Forelimb muscle (tissue), 1 donor: ENCODE measurements around the gene DPEP2. TPM values are rescaled to one million over a fixed set of nuclear protein-coding genes. Genes with fewer than 3 reads are reported as not detected.
"Not testable (repeated sequence)": the region's sequence is repeated elsewhere in the genome, so short reads cannot be mapped to it uniquely, and the experiment has no call there.

Source experiments
- DNase-seq: peaks from one replicate; pipeline ENCODE4 v3.0.0-alpha.2; 2013; ENCODE audit warnings: low read depth
- polyA plus RNA-seq: library from polyadenylated mRNA; unstranded; fragments of 120-200 nt; gene quantifications from one replicate; pipeline ENCODE4 v1.2.1, GENCODE V29; 2013; ENCODE audit not compliant: insufficient read length

Gene DPEP2
- polyA plus RNA-seq, 1 donor: 1.5 TPM

GRCh38 chr16:67953641-67954375 lies 45.5 kb downstream of the DPEP2 start:
- no peak for DNase-seq

DNA sequence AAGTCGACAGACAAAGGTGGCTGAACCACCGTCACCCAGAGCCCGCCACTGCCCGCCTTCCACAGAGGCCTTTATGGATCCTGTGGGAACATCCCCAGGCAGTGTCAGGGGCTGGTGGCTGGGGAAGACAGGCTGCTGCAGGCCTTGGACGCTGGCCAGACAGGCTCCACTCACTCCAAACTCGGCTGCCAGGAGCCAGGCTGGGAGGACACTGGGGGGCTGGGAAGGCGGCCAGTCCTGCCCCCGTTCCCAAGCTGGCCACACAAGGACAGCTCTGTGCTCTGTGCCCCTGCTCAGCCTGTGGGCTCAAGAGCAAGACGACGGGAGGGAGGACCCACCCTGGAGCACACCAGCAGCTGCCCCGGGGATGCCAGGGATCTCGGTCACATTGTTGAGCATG lies 47.8 kb downstream of the DPEP2 start:
- no peak for DNase-seq

DNA sequence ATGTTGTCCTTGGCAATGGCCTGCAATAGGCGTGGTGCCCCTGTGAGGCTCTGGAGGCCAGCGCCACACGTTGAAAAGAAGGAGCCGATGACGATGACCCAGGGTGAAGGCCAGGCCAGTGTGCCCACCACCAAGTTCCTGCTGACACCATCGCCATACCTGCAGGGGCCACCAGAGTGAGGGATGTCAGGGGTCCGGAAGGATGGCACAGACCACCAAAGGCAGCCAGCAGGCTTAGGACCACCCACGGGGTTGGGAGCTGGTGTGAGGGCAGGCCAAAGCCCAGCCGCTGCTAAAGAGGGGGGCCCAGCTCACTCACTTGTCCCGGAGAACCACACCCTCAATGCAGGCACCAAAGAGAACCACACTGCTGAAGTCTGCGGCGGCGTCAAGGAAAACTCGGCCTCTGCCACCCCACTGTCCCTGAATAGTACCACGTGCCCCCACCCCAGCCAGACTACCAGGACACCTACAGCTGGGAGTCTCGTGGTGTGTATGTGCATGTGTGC lies 48.9 kb downstream of the DPEP2 start:
- DNase-seq: no peak

- DNase-seq: no peak
Measured at GRCh38 chr16:67949645-67950044, 49.6 kb downstream of the DPEP2 start.

- DNase-seq: no peak
Measured at GRCh38 chr16:67948015-67948414, 51.3 kb downstream of the DPEP2 start.

GRCh38 chr16:67946966-67947558 lies 52.2 kb downstream of the DPEP2 start:
- no peak for DNase-seq

GRCh38 chr16:67946128-67946569 lies 53.1 kb downstream of the DPEP2 start:
- DNase-seq: no peak

GRCh38 chr16:67945392-67945933 lies 53.8 kb downstream of the DPEP2 start:
- DNase-seq: no peak

DNA sequence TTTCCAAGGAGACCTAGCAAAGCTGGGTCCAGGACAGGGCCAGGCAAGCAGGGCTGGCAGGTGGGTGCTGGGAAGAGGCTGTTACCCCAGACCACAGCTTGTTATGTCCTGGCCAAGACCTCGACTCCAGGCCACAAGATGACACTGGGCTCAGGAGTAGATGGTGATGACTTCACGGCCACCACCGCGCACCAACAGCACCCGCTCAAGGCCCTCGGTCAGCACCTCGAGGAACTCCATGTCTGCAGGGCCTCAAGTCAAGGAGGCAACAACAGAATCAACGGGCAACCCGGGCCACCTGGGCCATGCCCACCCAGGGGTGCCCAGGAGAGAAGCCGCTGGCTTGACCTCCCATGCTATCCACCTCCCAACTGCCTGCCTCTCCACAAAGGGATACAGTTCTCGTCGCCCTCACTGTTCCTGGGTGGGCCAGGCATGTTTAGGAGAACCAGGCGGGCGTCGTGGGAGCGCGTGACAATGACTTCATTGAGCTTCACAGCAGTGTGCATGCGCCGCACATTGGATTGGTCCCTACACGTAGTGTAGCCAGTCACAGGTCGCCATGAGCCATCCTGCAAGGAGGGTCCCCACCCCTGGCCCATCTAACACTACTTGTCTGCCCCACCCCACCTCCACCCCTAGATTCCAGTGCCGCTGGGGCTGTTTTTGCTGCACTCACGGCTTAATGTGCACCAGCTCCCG lies 54.4 kb downstream of the DPEP2 start:
- no peak for DNase-seq

- no peak for DNase-seq
Measured at GRCh38 chr16:67943619-67944504, 55.4 kb downstream of the DPEP2 start, which contains the start of gene LCAT. Gene LCAT (minus strand): TSS chr16:67944120. CDS start chr16:67944101, 19 bp downstream.

DNA sequence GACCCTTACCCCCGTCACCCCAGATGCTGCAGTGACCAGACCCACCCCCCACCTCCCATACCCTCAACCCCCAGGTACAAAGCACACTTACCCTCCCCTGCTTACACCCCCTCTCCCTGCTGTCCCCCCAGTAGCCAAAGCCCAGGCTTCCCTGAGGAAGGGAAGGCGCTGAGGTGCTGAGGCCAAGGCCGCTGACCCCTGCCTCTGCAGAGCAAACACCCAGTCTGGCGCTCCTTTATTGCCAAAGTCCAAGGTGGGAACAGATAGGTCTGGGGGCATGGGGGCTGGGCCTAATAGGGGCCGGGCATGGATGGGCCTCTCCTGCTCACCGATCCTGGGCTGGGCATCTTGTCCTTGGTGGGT lies 56.0 kb downstream of the DPEP2 start:
- no peak for DNase-seq

DNA sequence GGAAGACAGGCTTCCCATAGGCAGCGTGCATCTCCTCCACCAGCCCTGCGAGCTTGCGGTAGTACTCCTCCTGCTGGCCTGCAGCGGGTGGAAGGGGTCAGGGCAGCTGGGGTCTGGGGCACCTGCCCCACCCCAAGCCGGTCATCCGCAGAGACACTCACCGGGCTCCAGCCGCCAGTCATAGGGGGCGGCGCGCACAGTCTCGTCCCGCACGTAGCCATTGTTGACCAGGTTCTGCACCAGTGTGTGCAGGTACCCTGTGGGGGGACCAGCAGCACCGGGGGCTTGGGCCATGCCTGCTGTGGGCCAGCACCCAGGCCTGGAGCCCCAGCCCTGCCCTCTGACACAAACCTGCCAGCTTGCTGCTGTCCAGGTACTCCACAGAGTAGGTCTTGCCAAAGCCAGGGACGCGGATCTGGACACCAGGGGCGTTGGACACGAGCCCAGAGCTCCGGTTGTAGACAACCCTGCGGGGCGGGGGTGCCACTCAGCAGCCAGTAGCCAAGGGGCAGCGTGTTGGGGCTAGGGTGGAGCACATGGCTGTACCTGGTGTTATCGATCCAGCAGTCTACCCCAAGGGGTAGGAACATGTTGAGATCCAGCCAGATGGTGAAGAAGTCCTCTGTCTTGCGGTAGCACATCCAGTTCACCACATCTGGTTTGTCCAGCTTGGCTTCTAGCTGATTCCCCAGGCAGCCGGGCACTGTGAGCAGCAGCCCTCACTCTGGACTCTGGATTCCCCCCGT lies 56.6 kb downstream of the DPEP2 start:
- DNase-seq: no peak

DNA sequence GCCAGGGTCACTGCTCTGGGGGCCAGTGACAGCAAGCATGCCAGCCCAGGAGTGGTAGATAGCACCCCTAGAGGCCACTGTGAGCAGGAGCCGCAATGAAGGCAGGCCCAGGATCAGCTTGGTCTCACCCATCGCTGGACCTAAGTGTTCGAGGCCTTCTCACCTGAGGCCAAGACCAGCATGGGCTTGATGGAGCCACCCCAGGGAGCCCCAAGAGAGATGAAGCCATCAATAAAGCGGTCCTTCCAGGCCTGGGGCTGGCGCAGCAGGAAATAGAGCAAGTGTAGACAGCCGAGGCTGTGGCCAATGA lies 57.1 kb downstream of the DPEP2 start:
- no peak for DNase-seq

DNA sequence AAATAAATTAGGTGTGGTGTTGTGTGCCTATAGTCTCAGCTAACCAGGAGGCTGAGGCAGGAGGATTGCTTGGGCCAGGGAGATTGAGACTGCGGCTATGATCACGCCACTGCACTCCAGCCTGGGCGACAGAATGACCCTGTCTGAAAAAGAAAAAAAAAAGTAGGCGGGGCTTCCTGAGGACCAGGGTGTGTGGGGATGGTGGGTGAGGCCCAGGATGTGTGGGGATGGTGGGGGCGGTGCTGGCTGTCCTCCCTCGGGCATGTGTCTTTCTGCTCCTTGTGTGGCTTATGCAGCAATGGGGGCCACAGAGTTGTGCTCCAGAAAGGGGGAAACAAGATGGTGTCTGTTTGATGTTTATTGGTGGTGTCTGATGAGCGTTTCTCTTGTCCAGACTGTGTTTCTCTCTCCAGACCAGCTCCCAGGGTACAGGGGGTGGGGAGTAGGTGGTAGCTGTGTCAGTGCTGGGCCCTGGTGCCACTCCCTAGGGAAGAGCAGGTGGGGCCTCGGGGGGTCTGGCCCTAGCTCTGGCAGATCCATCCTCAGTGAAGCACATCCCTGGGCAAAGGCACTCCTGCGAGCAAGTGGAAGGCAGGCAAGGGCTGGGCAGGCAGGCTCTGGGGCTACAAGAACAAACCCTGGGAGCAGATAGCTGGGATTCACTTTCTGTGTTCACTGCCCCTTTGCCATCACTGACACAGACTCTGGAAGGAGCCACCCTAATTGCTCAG lies 57.6 kb downstream of the DPEP2 start:
- DNase-seq: no peak

GRCh38 chr16:67940446-67941089 lies 58.7 kb downstream of the DPEP2 start:
- DNase-seq: no peak

DNA sequence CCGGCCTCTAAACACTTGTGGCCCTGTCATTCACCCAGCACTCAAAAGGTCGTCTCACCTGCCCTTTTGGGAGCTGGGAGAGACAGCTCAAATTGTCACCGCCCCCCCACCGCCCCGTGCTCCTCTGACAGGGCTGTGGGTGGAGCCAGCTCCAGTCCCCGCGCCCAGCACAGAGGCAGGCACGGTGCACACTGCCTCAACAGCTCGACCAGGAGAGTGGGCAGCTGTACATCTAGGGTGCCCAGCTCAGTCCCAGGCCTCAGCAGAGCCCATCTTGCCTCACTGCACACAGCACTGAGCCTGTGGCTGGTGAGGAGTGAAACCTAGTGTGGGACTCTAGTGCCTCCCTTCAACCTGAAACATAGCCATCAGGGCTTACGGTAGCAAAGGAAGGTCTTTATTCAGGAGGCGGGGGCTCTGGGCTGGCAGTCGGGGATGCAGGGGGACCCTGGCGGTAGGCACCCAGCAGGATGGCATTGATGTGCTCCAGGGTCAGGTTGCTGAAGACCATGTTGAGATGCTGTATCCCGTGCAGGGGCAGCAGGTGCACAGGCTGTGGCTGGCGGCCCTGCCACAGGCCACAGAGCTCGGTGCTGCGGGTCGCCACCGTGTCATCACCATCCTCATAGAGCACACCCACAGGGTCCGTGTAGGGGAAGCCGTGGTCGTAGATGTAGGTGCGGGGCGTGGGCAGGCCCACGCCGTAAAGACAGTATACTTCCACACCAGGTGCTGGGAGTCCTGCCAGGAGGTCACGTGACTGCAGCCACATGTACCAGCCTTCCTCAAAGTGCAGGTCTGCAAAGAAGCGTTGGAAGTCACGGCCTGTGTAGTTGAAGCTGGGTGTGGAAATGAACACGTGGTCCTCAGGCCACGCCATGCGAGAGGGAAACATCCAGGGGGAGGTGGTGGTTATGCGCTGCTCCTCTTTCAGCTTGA lies 59.5 kb downstream of the DPEP2 start:
- DNase-seq: no peak

- DNase-seq: not testable (repeated sequence)
Measured at GRCh38 chr16:67937713-67938112, 61.6 kb downstream of the DPEP2 start.
